ENCODE data around the gene BRMS1L. TPM values are rescaled to one million over a fixed set of nuclear protein-coding genes. Genes with fewer than 3 reads are reported as not detected.

The BRMS1L gene
- total and polyA plus RNA-seq, 7 donors: 4.2 to 10.5 (median 5.8) TPM

DNA sequence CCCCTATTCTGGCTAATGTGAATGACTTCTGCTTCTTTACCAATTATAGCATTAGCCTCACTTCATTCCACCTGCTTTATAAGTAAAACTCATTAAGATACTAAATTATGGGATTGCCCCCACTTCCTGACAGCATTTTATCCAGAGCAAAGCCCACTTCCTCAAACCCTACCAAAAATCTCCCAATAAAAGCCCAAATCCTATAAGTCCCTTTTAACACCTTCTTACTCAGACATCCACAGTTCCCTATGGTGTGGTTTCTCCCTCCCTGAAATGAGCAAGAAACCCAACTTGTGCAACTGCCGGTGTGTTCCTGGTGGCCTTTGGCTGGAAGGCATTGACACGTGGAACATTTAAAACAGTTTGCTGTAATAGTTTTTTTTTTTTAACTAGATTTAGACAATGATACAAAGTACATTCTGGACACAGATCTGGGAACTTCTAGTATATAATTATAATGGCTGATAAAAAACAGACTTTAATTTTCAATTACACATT is 53.1 kb downstream of the BRMS1L start:
- peak overlapping the region in 1 of 4 donors; percentile 5 for H3K27ac ChIP-seq
- H3K36me3 ChIP-seq: no peaks in the 10 kb centered on the region
- H3K4me3 ChIP-seq: no peak overlapping the region
- 36 to 41% methylated on average over 2 of the region's 2 CpGs for WGBS, 2 donors
- intact Hi-C loops (cut with DNase I): no loop called here
- TF ChIP-seq, protein P1, sequence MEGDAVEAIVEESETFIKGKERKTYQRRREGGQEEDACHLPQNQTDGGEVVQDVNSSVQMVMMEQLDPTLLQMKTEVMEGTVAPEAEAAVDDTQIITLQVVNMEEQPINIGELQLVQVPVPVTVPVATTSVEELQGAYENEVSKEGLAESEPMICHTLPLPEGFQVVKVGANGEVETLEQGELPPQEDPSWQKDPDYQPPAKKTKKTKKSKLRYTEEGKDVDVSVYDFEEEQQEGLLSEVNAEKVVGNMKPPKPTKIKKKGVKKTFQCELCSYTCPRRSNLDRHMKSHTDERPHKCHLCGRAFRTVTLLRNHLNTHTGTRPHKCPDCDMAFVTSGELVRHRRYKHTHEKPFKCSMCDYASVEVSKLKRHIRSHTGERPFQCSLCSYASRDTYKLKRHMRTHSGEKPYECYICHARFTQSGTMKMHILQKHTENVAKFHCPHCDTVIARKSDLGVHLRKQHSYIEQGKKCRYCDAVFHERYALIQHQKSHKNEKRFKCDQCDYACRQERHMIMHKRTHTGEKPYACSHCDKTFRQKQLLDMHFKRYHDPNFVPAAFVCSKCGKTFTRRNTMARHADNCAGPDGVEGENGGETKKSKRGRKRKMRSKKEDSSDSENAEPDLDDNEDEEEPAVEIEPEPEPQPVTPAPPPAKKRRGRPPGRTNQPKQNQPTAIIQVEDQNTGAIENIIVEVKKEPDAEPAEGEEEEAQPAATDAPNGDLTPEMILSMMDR (IDR thresholded peaks at IDR 0.05): no peak
- TF ChIP-seq POLR2A (IDR thresholded peaks at IDR 0.05): no peak
- TF ChIP-seq POLR2AphosphoS5 (IDR thresholded peaks at IDR 0.05): no peak
- TF ChIP-seq EP300 (IDR thresholded peaks at IDR 0.05): no peak
- peaks cover 0 to 14% (median 11%) of the 10 kb centered on the region in 4 donors for H3K4me1 ChIP-seq
- no peaks in the 10 kb centered on the region for H3K9me3 ChIP-seq
- H3K27me3 ChIP-seq: no peaks in the 10 kb centered on the region
- no peak for DNase-seq

GRCh38 chr14:35879654-35880249 is 53.6 kb downstream of the BRMS1L start:
- Histone ChIP-seq H3K4me1 (peaks cover 0 to 14% (median 11%) of the 10 kb centered on the region in 4 donors), H3K4me3 (no peak overlapping the region), H3K27me3 (no peaks in the 10 kb centered on the region), H3K36me3 (no peaks in the 10 kb centered on the region), H3K9me3 (no peaks in the 10 kb centered on the region), H3K27ac (no peak overlapping the region)
- TF ChIP-seq, protein P1 (IDR thresholded peaks at IDR 0.05): peak in 1 of 4 experiments; percentile 40
- TF ChIP-seq EP300 (IDR thresholded peaks at IDR 0.05) (no peak), POLR2A (IDR thresholded peaks at IDR 0.05) (no peak), POLR2AphosphoS5 (IDR thresholded peaks at IDR 0.05) (no peak)
- WGBS, 2 donors: 75 to 86% methylated on average over 1 of the region's 1 CpG
- intact Hi-C loops (cut with DNase I): no loop called here
- no peak for DNase-seq

- peaks cover 0 to 14% (median 11%) of the 10 kb centered on the region in 4 donors for H3K4me1 ChIP-seq
- 92 to 94% methylated on average over 2 of the region's 2 CpGs for WGBS, 2 donors
- TF ChIP-seq POLR2AphosphoS5 (IDR thresholded peaks at IDR 0.05): no peak
- TF ChIP-seq POLR2A (IDR thresholded peaks at IDR 0.05): no peak
- no peak for TF ChIP-seq EP300 (IDR thresholded peaks at IDR 0.05)
- TF ChIP-seq, protein P1 (IDR thresholded peaks at IDR 0.05): no peak
- no peak overlapping the region for H3K4me3 ChIP-seq
- no peak overlapping the region for H3K27ac ChIP-seq
- no peaks in the 10 kb centered on the region for H3K9me3 ChIP-seq
- H3K36me3 ChIP-seq: no peaks in the 10 kb centered on the region
- no peaks in the 10 kb centered on the region for H3K27me3 ChIP-seq
- DNase-seq: no peak
- intact Hi-C loops (cut with DNase I): no loop called here
These were observed 55.1 kb downstream of the BRMS1L start for GRCh38 chr14:35881280-35881679.

- no peak for TF ChIP-seq POLR2AphosphoS5 (IDR thresholded peaks at IDR 0.05)
- TF ChIP-seq, protein P1 (IDR thresholded peaks at IDR 0.05): peak in 2 of 4 experiments; percentile 12 to 43
- TF ChIP-seq POLR2A (IDR thresholded peaks at IDR 0.05): no peak
- no peak for TF ChIP-seq EP300 (IDR thresholded peaks at IDR 0.05)
- Histone ChIP-seq H3K4me1 (peaks cover 0 to 7% (median 4%) of the 10 kb centered on the region in 4 donors), H3K27ac (no peak overlapping the region), H3K9me3 (no peaks in the 10 kb centered on the region), H3K4me3 (no peak overlapping the region), H3K27me3 (no peaks in the 10 kb centered on the region), H3K36me3 (no peaks in the 10 kb centered on the region)
- WGBS, 2 donors: 47 to 56% methylated on average over 7 of the region's 7 CpGs
- no peak for DNase-seq
- intact Hi-C loops (cut with DNase I): no loop called here
These were observed 57.6 kb downstream of the BRMS1L start for GRCh38 chr14:35883677-35884293.
